ENCODE data around the gene PCDHGB4. TPM values are rescaled to one million over a fixed set of nuclear protein-coding genes. Genes with fewer than 3 reads are reported as not detected.
"Not testable (repeated sequence)": the region's sequence is repeated elsewhere in the genome, so short reads cannot be mapped to it uniquely, and the experiment has no call there.

The PCDHGB4 gene
- total RNA-seq, 1 donor from 2014 or later: 2.2 TPM

DNA sequence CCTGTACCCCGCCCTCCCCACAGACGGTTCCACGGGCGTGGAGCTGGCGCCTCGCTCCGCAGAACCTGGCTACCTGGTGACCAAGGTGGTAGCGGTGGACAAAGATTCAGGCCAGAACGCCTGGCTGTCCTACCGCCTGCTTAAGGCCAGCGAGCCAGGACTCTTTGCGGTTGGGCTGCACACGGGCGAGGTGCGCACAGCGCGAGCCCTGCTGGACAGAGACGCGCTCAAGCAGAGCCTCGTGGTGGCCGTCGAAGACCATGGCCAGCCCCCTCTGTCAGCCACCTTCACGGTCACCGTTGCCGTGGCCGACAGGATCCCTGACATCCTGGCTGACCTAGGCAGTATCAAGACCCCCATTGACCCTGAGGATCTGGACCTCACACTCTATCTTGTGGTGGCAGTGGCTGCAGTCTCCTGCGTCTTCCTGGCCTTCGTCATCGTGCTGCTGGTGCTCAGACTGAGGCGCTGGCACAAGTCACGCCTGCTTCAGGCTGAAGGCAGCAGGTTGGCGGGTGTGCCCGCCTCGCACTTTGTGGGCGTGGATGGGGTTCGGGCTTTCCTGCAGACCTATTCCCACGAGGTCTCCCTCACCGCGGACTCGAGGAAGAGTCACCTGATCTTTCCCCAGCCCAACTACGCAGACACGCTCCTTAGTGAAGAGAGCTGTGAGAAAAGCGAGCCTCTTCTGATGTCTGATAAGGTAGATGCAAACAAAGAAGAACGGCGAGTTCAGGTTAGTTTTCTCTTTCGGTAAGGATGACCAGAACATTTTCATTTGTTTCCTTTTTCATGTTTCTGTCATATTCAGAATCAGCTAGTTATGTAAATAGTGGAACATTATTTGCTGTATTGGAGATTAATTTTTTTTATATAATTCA lies 21.2 kb upstream of the PCDHGB4 start:
- no peak for DNase-seq (ENCODE audit: low read depth)

DNA sequence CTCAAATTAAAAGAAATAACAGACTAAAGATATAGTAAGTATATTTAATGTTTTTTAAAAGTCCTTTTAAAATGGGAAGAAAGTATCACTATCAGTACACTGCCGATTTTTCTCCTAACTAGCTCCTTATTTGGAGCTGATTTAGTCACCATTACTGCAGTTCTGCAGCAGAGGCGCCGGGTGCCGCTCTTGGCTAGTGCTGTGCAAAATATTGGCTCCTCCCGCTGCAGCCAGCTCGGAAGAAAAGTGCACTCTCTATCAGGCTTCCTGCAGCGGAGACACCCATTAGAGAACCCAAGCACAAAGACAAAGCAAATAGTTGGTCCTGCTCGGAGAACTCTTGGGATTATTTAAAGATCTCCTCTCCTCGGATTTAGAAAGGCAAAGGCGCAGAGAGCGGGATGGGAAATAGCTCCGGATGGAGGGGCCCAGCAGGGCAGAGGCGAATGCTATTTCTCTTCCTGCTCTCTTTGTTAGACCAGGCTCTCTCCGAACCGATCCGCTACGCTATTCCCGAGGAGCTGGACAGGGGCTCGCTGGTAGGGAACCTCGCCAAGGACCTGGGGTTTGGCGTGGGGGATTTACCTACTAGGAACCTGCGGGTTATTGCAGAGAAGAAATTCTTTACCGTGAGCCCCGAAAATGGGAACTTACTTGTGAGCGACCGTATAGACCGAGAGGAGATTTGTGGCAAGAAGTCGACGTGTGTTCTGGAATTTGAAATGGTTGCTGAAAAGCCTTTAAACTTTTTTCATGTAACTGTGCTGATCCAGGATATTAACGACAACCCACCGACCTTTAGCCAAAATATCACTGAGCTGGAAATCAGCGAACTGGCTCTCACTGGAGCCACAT lies 17.3 kb upstream of the PCDHGB4 start, which contains the start of gene PCDHGB3:
Gene PCDHGB3 (plus strand): TSS at position 249 of the 855 bp plus-strand sequence. CDS start 153 bp downstream, at position 402.
- no peak for DNase-seq (ENCODE audit: low read depth)

DNA sequence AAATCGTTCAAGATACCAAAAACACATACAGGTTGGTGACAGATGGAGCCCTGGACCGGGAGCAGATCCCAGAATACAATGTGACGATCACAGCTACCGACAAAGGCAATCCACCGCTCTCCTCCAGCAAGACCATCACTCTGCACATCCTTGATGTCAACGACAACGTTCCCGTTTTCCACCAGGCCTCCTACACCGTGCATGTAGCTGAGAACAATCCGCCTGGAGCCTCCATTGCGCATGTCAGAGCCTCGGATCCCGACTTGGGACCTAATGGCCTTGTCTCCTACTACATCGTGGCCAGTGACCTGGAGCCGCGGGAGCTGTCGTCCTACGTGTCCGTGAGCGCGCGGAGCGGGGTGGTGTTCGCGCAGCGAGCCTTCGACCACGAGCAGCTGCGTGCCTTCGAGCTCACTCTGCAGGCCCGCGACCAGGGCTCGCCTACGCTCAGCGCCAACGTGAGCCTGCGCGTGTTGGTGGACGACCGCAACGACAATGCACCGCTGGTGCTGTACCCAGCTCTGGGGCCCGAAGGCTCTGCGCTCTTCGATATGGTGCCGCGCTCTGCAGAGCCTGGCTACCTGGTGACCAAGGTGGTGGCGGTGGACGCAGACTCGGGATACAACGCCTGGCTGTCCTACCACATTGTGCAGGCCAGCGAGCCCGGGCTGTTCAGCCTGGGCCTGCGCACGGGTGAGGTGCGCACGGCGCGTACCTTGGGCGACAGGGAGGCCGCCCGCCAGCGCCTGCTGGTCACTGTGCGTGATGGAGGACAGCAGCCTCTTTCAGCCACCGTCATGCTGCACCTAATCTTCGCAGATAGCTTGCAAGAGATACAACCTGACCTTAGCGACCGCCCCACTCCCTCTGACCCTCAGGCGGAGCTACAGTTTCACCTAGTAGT lies 15.7 kb upstream of the PCDHGB4 start:
- no peak for DNase-seq (ENCODE audit: low read depth)

DNA sequence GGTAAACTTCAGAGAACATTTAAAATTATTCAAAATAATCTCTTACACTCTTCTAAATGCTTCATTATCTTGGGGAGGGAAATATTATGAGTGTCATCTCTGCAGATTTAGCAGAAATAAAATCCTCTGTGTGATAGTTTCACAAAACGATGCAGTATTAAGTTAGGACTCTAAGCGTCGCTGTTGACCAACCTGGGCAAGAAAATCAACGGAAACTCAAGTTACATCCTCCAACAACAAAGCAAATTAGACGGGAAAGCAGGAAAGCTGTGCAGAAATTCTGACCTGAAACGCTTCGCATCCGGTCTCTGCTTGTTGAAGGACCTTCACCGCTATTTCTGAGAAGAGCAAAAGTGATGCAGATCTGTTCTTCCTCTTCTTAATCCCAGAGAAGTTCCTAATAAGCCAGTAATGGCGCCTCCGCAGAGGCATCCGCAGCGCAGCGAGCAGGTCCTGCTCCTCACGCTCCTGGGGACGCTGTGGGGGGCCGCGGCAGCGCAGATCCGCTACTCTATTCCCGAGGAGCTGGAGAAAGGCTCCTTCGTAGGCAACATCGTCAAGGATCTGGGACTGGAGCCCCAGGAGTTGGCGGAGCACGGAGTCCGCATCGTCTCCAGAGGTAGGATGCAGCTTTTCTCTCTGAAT lies 13.7 kb upstream of the PCDHGB4 start, which contains the start of gene PCDHGA6:
Gene PCDHGA6 (plus strand): TSS at position 219 of the 645 bp plus-strand sequence. CDS start 193 bp downstream, at position 412.
- no peak for DNase-seq (ENCODE audit: low read depth)

DNA sequence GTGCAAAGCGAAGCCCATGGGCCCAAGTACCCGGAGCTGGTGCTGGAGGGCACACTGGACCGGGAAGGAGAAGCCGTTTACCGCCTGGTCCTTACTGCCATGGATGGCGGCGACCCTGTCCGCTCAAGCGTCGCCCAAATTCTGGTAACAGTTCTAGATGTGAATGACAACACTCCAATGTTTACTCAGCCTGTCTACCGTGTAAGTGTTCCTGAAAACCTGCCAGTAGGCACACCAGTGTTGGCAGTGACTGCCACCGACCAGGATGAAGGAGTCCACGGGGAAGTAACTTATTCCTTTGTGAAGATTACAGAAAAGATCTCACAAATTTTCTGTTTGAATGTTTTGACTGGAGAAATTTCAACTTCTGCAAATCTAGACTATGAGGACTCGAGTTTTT lies 12.9 kb upstream of the PCDHGB4 start:
- no peak for DNase-seq (ENCODE audit: low read depth)

DNA sequence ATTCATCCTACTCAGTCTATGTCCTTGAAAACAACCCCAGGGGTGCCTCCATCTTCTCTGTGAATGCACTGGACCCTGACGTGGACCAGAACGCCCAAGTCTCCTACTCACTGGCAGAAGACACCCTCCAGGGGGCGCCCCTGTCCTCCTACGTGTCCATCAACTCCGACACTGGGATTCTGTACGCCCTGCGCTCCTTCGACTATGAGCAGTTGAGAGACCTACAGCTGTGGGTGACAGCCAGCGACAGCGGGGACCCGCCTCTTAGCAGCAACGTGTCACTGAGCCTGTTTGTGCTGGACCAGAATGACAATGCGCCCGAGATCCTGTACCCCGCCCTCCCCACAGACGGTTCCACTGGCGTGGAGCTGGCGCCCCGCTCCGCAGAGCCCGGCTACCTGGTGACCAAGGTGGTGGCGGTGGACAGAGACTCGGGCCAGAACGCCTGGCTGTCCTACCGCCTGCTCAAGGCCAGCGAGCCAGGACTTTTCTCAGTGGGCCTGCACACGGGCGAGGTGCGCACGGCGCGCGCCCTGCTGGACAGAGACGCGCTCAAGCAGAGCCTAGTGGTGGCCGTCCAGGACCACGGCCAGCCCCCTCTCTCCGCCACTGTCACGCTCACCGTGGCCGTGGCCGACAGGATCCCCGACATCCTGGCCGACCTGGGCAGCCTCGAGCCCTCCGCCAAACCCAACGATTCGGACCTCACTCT lies 11.9 kb upstream of the PCDHGB4 start:
- not testable (repeated sequence) for DNase-seq (ENCODE audit: low read depth)

DNA sequence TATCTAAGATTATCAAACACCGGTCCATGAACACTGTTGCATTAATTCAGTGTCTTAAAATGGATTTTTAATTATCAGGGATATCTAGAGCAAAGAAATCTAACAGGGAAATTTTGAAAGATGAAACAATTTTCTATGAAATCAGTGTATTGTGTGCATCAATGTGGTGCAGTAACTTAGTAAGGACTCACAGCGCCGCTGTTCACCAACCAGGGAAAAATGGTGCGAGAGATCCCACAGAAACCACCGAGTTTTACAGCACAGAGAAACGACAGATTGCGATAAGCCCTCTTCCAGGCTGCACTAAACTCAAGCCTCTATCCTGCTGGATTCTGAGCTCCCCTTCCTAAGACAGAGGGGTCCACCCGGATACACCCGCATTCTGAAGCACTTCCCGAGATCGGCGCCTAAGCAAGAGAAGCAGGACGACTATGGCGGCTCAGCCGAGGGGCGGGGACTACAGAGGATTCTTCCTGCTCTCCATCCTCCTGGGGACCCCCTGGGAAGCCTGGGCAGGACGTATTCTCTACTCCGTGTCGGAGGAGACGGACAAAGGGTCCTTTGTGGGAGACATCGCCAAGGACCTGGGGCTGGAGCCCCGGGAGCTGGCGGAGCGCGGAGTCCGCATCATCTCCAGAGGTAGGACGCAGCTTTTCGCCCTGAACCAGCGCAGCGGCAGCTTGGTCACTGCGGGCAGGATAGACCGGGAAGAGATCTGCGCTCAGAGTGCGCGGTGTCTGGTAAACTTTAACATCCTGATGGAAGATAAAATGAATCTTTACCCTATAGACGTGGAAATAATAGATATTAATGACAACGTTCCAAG lies 4.8 kb upstream of the PCDHGB4 start, which contains the start of gene PCDHGA7:
Gene PCDHGA7 (plus strand): TSS at position 274 of the 826 bp plus-strand sequence. CDS start 158 bp downstream, at position 432.
- no peak for DNase-seq (ENCODE audit: low read depth)

DNA sequence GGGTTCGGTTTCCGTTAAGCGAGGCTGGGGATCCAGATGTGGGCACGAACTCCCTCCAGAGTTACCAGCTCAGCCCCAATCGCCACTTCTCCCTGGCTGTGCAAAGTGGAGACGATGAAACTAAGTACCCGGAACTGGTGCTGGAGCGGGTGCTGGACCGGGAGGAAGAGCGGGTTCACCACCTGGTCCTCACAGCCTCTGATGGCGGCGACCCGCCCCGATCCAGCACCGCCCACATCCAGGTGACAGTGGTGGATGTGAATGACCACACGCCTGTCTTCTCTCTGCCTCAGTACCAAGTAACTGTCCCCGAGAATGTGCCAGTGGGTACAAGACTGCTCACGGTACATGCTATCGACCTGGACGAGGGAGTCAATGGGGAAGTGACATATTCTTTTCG lies 4.2 kb upstream of the PCDHGB4 start:
- no peak for DNase-seq (ENCODE audit: low read depth)

DNA sequence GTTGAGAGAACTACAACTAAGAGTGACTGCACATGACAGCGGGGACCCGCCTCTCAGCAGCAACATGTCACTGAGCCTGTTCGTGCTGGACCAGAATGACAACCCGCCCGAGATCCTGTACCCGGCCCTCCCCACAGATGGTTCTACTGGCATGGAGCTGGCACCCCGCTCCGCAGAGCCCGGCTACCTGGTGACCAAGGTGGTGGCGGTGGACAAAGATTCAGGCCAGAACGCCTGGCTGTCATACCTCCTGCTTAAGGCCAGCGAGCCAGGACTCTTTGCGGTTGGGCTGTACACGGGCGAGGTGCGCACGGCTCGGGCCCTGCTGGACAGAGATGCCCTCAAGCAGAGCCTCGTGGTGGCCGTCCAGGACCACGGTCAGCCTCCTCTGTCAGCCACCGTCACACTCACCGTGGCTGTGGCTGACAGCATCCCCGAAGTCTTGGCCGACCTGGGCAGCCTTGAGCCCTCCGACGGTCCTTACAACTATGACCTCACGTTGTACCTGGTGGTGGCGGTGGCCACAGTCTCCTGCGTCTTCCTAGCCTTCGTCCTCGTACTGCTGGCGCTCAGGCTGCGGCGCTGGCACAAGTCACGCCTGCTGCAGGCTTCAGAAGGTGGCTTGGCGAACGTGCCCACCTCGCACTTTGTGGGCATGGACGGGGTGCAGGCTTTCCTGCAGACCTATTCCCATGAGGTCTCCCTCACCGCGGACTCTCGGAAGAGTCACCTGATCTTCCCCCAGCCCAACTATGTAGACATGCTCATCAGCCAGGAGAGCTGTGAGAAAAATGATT lies 2.8 kb upstream of the PCDHGB4 start:
- DNase-seq (ENCODE audit: low read depth): no peak

DNA sequence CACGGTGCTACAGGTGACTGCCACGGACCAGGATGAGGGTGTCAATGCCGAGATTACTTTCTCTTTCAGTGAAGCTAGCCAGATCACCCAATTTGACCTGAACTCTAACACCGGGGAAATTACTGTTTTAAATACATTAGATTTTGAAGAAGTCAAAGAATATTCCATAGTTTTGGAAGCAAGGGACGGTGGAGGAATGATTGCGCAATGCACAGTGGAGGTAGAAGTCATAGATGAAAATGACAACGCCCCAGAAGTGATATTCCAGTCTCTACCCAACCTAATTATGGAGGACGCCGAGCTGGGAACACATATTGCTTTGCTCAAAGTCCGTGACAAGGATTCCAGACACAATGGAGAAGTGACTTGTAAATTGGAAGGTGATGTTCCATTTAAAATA lies 1.2 kb downstream of the PCDHGB4 start:
- no peak for DNase-seq (ENCODE audit: low read depth)

DNA sequence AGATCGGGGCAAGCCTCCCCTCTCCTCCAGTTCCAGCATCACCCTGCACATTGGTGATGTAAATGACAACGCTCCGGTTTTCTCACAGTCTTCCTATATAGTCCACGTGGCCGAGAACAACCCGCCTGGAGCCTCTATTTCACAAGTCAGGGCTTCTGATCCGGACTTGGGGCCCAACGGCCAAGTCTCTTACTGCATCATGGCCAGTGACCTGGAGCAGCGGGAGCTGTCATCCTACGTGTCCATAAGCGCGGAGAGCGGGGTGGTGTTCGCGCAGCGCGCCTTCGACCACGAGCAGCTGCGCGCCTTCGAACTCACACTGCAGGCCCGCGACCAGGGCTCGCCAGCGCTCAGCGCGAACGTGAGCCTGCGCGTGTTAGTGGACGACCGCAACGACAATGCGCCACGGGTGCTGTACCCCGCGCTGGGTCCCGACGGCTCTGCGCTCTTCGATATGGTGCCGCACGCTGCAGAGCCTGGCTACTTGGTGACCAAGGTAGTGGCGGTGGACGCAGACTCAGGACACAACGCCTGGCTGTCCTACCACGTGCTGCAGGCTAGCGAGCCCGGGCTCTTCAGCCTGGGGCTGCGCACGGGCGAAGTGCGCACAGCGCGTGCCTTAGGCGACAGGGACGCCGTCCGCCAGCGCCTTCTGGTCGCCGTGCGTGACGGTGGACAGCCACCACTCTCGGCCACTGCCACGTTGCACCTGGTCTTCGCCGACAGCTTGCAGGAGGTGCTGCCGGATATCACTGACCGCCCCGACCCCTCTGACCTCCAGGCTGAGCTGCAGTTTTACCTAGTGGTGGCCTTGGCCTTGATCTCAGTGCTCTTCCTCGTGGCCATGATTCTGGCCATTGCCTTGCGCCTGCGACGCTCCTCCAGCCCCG lies 1.9 kb downstream of the PCDHGB4 start:
- no peak for DNase-seq (ENCODE audit: low read depth)

DNA sequence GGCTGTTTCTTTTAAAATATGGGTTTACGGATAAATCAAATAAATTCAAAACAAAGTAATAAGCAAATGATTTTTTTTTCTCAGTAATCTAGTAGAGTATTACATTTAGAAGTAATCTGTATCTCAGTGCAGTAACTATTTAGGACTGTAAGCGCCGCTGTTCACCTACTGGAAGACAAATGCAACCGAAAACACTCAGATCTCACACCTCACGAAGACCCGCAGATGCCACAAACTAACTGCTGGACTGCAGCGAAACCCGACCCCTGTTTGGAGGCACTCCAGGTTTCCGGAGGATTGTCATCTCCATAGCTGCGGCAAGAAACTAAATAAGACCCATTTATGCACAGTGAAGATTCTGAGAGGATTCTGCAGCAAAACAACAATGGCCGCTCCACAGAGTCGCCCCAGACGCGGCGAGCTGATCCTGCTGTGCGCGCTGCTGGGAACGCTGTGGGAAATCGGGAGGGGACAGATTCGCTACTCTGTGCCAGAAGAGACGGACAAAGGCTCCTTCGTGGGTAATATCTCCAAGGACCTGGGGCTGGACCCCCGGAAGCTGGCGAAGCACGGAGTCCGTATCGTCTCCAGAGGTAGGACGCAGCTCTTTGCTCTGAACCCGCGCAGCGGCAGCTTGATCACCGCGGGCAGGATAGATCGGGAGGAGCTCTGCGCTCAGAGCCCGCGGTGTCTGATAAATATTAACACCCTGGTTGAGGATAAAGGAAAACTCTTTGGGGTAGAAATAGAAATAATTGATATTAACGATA lies 5.1 kb downstream of the PCDHGB4 start, which contains the start of gene PCDHGA8:
Gene PCDHGA8 (plus strand): TSS at position 205 of the 770 bp plus-strand sequence. CDS start 181 bp downstream, at position 386.
- peak; percentile 14 for DNase-seq (ENCODE audit: low read depth)

DNA sequence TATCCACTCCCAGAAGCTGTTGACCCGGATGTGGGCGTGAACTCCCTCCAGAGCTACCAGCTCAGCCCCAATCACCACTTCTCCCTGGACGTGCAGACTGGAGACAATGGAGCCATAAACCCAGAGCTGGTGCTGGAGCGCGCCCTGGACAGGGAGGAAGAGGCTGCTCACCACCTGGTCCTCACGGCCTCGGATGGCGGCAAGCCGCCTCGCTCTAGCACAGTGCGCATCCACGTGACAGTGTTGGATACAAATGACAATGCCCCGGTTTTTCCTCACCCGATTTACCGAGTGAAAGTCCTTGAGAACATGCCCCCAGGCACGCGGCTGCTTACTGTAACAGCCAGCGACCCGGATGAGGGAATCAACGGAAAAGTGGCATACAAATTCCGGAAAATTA lies 5.8 kb downstream of the PCDHGB4 start:
- no peak for DNase-seq (ENCODE audit: low read depth)

DNA sequence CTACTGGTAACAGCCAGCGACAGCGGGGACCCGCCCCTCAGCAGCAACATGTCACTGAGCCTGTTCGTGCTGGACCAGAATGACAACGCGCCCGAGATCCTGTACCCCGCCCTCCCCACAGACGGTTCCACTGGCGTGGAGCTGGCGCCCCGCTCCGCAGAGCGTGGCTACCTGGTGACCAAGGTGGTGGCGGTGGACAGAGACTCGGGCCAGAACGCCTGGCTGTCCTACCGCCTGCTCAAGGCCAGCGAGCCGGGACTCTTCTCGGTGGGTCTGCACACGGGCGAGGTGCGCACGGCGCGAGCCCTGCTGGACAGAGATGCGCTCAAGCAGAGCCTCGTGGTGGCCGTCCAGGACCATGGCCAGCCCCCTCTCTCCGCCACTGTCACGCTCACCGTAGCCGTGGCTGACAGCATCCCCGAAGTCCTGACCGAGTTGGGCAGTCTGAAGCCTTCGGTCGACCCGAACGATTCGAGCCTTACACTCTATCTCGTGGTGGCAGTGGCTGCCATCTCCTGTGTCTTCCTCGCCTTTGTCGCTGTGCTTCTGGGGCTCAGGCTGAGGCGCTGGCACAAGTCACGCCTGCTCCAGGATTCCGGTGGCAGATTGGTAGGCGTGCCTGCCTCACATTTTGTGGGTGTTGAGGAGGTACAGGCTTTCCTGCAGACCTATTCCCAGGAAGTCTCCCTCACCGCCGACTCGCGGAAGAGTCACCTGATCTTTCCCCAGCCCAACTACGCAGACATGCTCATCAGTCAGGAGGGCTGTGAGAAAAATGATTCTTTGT lies 7.1 kb downstream of the PCDHGB4 start:
- not testable (repeated sequence) for DNase-seq (ENCODE audit: low read depth)

All from myocyte (in vitro differentiated cells).